ENCODE data around the gene UBAP1L. TPM values are rescaled to one million over a fixed set of nuclear protein-coding genes. Genes with fewer than 3 reads are reported as not detected.
"Not testable (repeated sequence)": the region's sequence is repeated elsewhere in the genome, so short reads cannot be mapped to it uniquely, and the experiment has no call there.

The UBAP1L gene
- polyA plus RNA-seq, 1 donor (not counting 4 experiments of a cell fraction or from before 2014, with no cell fraction given) = 0.55 TPM

DNA sequence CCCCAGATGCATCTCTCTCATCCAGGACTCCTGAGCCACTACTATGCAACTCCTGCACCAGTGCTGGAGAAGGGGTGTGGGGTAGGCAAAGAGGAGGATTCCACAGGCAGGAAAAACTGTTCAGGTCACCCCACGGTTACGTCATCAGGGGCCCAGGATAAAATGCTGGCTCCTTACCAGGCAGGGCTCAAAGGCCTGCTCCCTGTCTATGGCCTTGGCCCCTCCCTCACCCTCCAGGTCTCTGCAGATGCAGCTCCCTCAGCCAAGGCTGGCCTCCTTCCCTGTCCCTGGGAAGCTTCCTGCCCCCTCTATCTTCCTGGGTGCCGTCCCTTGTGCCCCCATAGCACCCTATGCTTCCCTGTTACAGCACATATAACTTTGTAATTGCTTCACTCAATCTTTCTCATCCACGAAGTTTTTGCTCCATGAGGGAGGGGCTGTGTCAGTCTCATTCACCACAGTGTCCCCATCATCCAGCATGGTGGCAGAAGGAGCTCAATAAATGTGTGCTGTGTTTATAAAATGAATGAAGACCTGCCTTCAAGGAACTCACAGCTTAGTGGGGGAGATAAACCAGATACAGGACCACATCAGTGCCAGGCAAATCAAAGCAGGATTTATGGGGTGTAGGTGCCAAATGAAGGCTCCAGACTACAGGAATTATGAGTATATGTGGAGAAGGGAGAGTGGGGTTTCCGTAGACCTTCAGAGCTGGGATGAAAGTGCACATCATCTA is 19.8 kb downstream of the UBAP1L start:
- Histone ChIP-seq H3K9me3 (ENCODE audit: control insufficient read depth, low read depth, low read length) (no peaks in the 10 kb centered on the region), H3K9me1 (ENCODE audit: control insufficient read depth, extremely low read depth, insufficient read depth, low read length) (no peaks in the 10 kb centered on the region), H2AFZ (ENCODE audit: control insufficient read depth, low read length) (no peak overlapping the region), H3K4me3 (ENCODE audit: control insufficient read depth in 2 of 3, extremely low read depth in 1 of 3, insufficient read depth in 2 of 3, low read depth in 1 of 3, low read length in 3 of 3) (no peak overlapping the region), H4K20me1 (ENCODE audit: control insufficient read depth, extremely low read depth, insufficient read depth, low read length) (no peaks in the 10 kb centered on the region), H3K79me2 (ENCODE audit: control insufficient read depth, insufficient read depth, low read length) (no peaks in the 10 kb centered on the region), H3K4me1 (ENCODE audit: control insufficient read depth, extremely low read depth, insufficient read depth, low read length) (no peaks in the 10 kb centered on the region), H3K9ac (ENCODE audit: control insufficient read depth, extremely low read depth, insufficient read depth, low read length) (no peak overlapping the region), H3K36me3 (ENCODE audit: control insufficient read depth in 2 of 2, extremely low read depth in 1 of 2, insufficient read depth in 2 of 2, low read length in 2 of 2) (peaks cover 12 to 15% of the 10 kb centered on the region in 2 experiments), H3K27ac (ENCODE audit: control insufficient read depth, insufficient read depth, low read length) (no peak overlapping the region), H3K4me2 (ENCODE audit: control insufficient read depth, extremely low read depth, insufficient read depth, low read depth, low read length) (no peak overlapping the region), H3K27me3 (ENCODE audit: control insufficient read depth, extremely low read depth, insufficient read depth, low read length) (no peaks in the 10 kb centered on the region)
- dilution Hi-C loops (cut with MboI; ENCODE audit: extremely low pct_ligation_motif_present, low sequenced_read_pairs) = no loop called here
- DNase-seq (ENCODE audit: low read depth, low spot score) (no peak), FAIRE-seq (no peak)
- no peak for TF ChIP-seq EZH2 (IDR thresholded peaks at IDR 0.05; ENCODE audit: low read length)
- TF ChIP-seq, protein P1, sequence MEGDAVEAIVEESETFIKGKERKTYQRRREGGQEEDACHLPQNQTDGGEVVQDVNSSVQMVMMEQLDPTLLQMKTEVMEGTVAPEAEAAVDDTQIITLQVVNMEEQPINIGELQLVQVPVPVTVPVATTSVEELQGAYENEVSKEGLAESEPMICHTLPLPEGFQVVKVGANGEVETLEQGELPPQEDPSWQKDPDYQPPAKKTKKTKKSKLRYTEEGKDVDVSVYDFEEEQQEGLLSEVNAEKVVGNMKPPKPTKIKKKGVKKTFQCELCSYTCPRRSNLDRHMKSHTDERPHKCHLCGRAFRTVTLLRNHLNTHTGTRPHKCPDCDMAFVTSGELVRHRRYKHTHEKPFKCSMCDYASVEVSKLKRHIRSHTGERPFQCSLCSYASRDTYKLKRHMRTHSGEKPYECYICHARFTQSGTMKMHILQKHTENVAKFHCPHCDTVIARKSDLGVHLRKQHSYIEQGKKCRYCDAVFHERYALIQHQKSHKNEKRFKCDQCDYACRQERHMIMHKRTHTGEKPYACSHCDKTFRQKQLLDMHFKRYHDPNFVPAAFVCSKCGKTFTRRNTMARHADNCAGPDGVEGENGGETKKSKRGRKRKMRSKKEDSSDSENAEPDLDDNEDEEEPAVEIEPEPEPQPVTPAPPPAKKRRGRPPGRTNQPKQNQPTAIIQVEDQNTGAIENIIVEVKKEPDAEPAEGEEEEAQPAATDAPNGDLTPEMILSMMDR (optimal IDR thresholded peaks at IDR 0.05 in 1 of 3, IDR thresholded peaks at IDR 0.05 in 1 of 3, conservative IDR thresholded peaks at IDR 0.05 in 1 of 3; ENCODE audit: extremely low read depth in 1 of 3, insufficient read depth in 2 of 3, low read length in 3 of 3) = no peak

DNA sequence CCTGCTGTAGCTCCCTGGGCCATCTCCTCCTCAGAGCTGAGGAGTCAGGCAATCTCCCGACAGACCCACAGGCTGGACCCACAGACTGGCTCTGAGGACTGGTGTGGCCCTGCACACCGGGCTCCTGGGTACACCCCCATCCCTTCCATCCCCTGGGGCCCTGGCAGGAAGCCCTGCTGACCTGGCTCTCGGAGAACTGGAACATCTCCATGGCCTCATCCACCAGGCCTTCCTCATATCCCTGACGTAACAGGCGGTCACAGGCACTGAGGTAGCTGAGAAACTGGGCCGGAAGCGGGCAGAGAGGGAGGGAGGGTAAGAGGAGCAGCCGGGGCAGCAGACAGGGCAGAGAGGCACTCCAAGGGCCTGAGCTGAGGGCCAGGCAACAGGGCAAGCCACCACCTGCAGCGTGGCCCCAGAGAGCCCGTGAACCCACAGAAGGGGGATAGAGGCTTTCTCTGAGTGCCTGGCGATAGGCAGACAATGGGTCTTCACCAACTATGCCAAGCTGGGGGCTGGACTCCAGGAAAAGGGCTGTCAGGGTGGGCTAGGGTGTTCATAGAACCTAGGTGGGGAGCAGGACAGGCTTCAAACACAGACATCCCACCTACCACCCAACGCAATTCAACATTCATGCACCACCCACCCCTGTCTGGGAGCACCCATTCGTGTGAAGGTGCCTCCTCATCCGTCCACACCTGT is 20.6 kb downstream of the UBAP1L start:
- no peak overlapping the region for H2AFZ ChIP-seq (ENCODE audit: control insufficient read depth, low read length)
- no peaks in the 10 kb centered on the region for H4K20me1 ChIP-seq (ENCODE audit: control insufficient read depth, extremely low read depth, insufficient read depth, low read length)
- no peaks in the 10 kb centered on the region for H3K27me3 ChIP-seq (ENCODE audit: control insufficient read depth, extremely low read depth, insufficient read depth, low read length)
- H3K79me2 ChIP-seq (ENCODE audit: control insufficient read depth, insufficient read depth, low read length) = no peaks in the 10 kb centered on the region
- dilution Hi-C loops (cut with MboI; ENCODE audit: extremely low pct_ligation_motif_present, low sequenced_read_pairs) = no loop called here
- H3K9me3 ChIP-seq (ENCODE audit: control insufficient read depth, low read depth, low read length) = no peaks in the 10 kb centered on the region
- no peaks in the 10 kb centered on the region for H3K4me1 ChIP-seq (ENCODE audit: control insufficient read depth, extremely low read depth, insufficient read depth, low read length)
- no peak overlapping the region for H3K27ac ChIP-seq (ENCODE audit: control insufficient read depth, insufficient read depth, low read length)
- no peak for DNase-seq (ENCODE audit: low read depth, low spot score)
- H3K36me3 ChIP-seq (ENCODE audit: control insufficient read depth in 2 of 2, extremely low read depth in 1 of 2, insufficient read depth in 2 of 2, low read length in 2 of 2) = peaks cover 12 to 14% of the 10 kb centered on the region in 2 experiments
- TF ChIP-seq EZH2 (IDR thresholded peaks at IDR 0.05; ENCODE audit: low read length) = no peak
- TF ChIP-seq, protein P1 (optimal IDR thresholded peaks at IDR 0.05 in 1 of 3, IDR thresholded peaks at IDR 0.05 in 1 of 3, conservative IDR thresholded peaks at IDR 0.05 in 1 of 3; ENCODE audit: extremely low read depth in 1 of 3, insufficient read depth in 2 of 3, low read length in 3 of 3) = no peak
- H3K9me1 ChIP-seq (ENCODE audit: control insufficient read depth, extremely low read depth, insufficient read depth, low read length) = no peaks in the 10 kb centered on the region
- H3K9ac ChIP-seq (ENCODE audit: control insufficient read depth, extremely low read depth, insufficient read depth, low read length) = no peak overlapping the region
- H3K4me2 ChIP-seq (ENCODE audit: control insufficient read depth, extremely low read depth, insufficient read depth, low read depth, low read length) = no peak overlapping the region
- no peak overlapping the region for H3K4me3 ChIP-seq (ENCODE audit: control insufficient read depth in 2 of 3, extremely low read depth in 1 of 3, insufficient read depth in 2 of 3, low read depth in 1 of 3, low read length in 3 of 3)
- no peak for FAIRE-seq

DNA sequence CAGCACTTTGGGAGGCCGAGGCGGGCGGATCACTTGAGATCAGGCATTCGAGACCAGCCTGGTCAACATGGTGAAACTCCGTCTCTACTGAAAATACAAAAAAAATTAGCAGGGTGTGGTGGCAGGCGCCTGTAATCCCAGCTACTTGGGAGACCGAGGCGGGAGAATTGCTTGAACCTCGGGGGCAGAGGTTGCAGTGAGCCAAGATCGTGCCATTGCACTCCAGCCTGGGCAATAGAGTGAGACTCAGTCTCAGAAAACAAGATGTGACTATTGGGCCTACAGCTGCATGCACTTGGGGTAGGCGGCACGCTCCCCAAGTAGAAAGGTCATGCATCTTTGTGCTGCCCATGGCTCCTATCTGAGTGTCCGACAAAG is 21.2 kb downstream of the UBAP1L start:
- H4K20me1 ChIP-seq (ENCODE audit: control insufficient read depth, extremely low read depth, insufficient read depth, low read length); dilution Hi-C loops (cut with MboI; ENCODE audit: extremely low pct_ligation_motif_present, low sequenced_read_pairs); H3K9me3 ChIP-seq (ENCODE audit: control insufficient read depth, low read depth, low read length); H3K36me3 ChIP-seq (ENCODE audit: control insufficient read depth in 2 of 2, extremely low read depth in 1 of 2, insufficient read depth in 2 of 2, low read length in 2 of 2); H3K27me3 ChIP-seq (ENCODE audit: control insufficient read depth, extremely low read depth, insufficient read depth, low read length); DNase-seq (ENCODE audit: low read depth, low spot score); FAIRE-seq; H3K79me2 ChIP-seq (ENCODE audit: control insufficient read depth, insufficient read depth, low read length); H3K27ac ChIP-seq (ENCODE audit: control insufficient read depth, insufficient read depth, low read length); H3K9ac ChIP-seq (ENCODE audit: control insufficient read depth, extremely low read depth, insufficient read depth, low read length); H3K4me3 ChIP-seq (ENCODE audit: control insufficient read depth in 2 of 3, extremely low read depth in 1 of 3, insufficient read depth in 2 of 3, low read depth in 1 of 3, low read length in 3 of 3); H3K4me2 ChIP-seq (ENCODE audit: control insufficient read depth, extremely low read depth, insufficient read depth, low read depth, low read length); H2AFZ ChIP-seq (ENCODE audit: control insufficient read depth, low read length); H3K4me1 ChIP-seq (ENCODE audit: control insufficient read depth, extremely low read depth, insufficient read depth, low read length); H3K9me1 ChIP-seq (ENCODE audit: control insufficient read depth, extremely low read depth, insufficient read depth, low read length): not testable (repeated sequence)

Data from keratinocyte (primary cell).